ENCODE results near the gene HDGF.
A peak's percentile ranks its signal among the peaks of the same experiment; 100 is the strongest.

Gene HDGF

GRCh38 chr1:156725683-156726280 is 25.7 kb downstream of the HDGF start:
- peak in 2 of 3 donors; percentile 54 to 70 for DNase-seq (ENCODE audit: low read depth in 3 of 3, low spot score in 1 of 3)

- no peak for DNase-seq (ENCODE audit: low read depth in 3 of 3, low spot score in 1 of 3)
Observed at GRCh38 chr1:156721535-156721934, 29.9 kb downstream of the HDGF start.

- no peak for DNase-seq (ENCODE audit: low read depth in 3 of 3, low spot score in 1 of 3)
Observed at GRCh38 chr1:156721131-156721530, 30.3 kb downstream of the HDGF start.

GRCh38 chr1:156717351-156717750 is 34.1 kb downstream of the HDGF start:
- no peak for DNase-seq (ENCODE audit: low read depth in 3 of 3, low spot score in 1 of 3)

- DNase-seq (ENCODE audit: low read depth in 3 of 3, low spot score in 1 of 3) = no peak
Observed at GRCh38 chr1:156714830-156715229, 36.6 kb downstream of the HDGF start.

GRCh38 chr1:156712626-156713025 is 38.8 kb downstream of the HDGF start:
- no peak for DNase-seq (ENCODE audit: low read depth in 3 of 3, low spot score in 1 of 3)

- DNase-seq (ENCODE audit: low read depth in 3 of 3, low spot score in 1 of 3) = no peak
Observed at GRCh38 chr1:156711011-156711817, 40.3 kb downstream of the HDGF start.

GRCh38 chr1:156709757-156710489 is 41.6 kb downstream of the HDGF start:
- no peak for DNase-seq (ENCODE audit: low read depth in 3 of 3, low spot score in 1 of 3)

- DNase-seq (ENCODE audit: low read depth in 3 of 3, low spot score in 1 of 3) = no peak
Observed at GRCh38 chr1:156709031-156709430, 42.4 kb downstream of the HDGF start.

GRCh38 chr1:156708218-156708661 is 43.2 kb downstream of the HDGF start:
- DNase-seq (ENCODE audit: low read depth in 3 of 3, low spot score in 1 of 3) = no peak

- no peak for DNase-seq (ENCODE audit: low read depth in 3 of 3, low spot score in 1 of 3)
Observed at GRCh38 chr1:156707417-156708217, 43.9 kb downstream of the HDGF start.

GRCh38 chr1:156706657-156707416 is 44.6 kb downstream of the HDGF start:
- DNase-seq (ENCODE audit: low read depth in 3 of 3, low spot score in 1 of 3) = no peak

GRCh38 chr1:156705918-156706656 is 45.4 kb downstream of the HDGF start:
- peak; percentile 21 to 68 (median 53) for DNase-seq (ENCODE audit: low read depth in 3 of 3, low spot score in 1 of 3)

GRCh38 chr1:156705321-156705917 is 46.1 kb downstream of the HDGF start, which contains the start of gene CRABP2:
CRABP2 (minus strand) TSS chr1:156705583; CDS start chr1:156705446, 137 bp downstream.
- DNase-seq (ENCODE audit: low read depth in 3 of 3, low spot score in 1 of 3) = peak in 1 of 3 donors; percentile 19

- DNase-seq (ENCODE audit: low read depth in 3 of 3, low spot score in 1 of 3) = peak in 2 of 3 donors; percentile 9 to 22
Observed at GRCh38 chr1:156704930-156705320, 46.5 kb downstream of the HDGF start.

- no peak for DNase-seq (ENCODE audit: low read depth in 3 of 3, low spot score in 1 of 3)
Observed at GRCh38 chr1:156704166-156704711, 47.2 kb downstream of the HDGF start.

- DNase-seq (ENCODE audit: low read depth in 3 of 3, low spot score in 1 of 3) = no peak
Observed at GRCh38 chr1:156703741-156704140, 47.7 kb downstream of the HDGF start.

- no peak for DNase-seq (ENCODE audit: low read depth in 3 of 3, low spot score in 1 of 3)
Observed at GRCh38 chr1:156703336-156703735, 48.1 kb downstream of the HDGF start.

Measured in stimulated activated CD4-positive, alpha-beta T cell treated with anti-CD3 and anti-CD28 coated beads, TNF-alpha, amount 100 ng/mL, for 1 hour (primary cell).